Anterior cingulate cortex (tissue), 58 donors: ENCODE measurements around the gene ITPR1.

ENCODE experiments used
- DNase-seq, 58 donors: peaks; one replicate each; lab custom pipeline; 2025; lab: John Stamatoyannopoulos, UW

ITPR1 gene

GRCh38 chr3:4476496-4476895 is 16.7 kb upstream of the ITPR1 start:
- DNase-seq = no peak

GRCh38 chr3:4478261-4478660 is 14.9 kb upstream of the ITPR1 start:
- DNase-seq = no peak

GRCh38 chr3:4491855-4492207 is 1.3 kb upstream of the ITPR1 start:
- no peak for DNase-seq

- peak in 43 of 58 donors; percentile 5 to 88 (median 38) for DNase-seq
Measured at GRCh38 chr3:4492208-4493013, 737 bp upstream of the ITPR1 start.

- DNase-seq = peak in 17 of 58 donors; percentile 4 to 67 (median 15)
Measured at GRCh38 chr3:4493941-4494894, 1.1 kb downstream of the ITPR1 start.

- DNase-seq = no peak
Measured at GRCh38 chr3:4494895-4495264, 1.7 kb downstream of the ITPR1 start.

- no peak for DNase-seq
Measured at GRCh38 chr3:4495294-4496086, 2.3 kb downstream of the ITPR1 start.

GRCh38 chr3:4496087-4496452 is 2.9 kb downstream of the ITPR1 start:
- DNase-seq = no peak

GRCh38 chr3:4497005-4497692 is 4.0 kb downstream of the ITPR1 start:
- DNase-seq = no peak

GRCh38 chr3:4497843-4498324 is 4.7 kb downstream of the ITPR1 start:
- DNase-seq = no peak

- no peak for DNase-seq
Measured at GRCh38 chr3:4498446-4498845, 5.3 kb downstream of the ITPR1 start.

- no peak for DNase-seq
Measured at GRCh38 chr3:4501437-4501836, 8.3 kb downstream of the ITPR1 start.

- no peak for DNase-seq
Measured at GRCh38 chr3:4501927-4502326, 8.8 kb downstream of the ITPR1 start.

GRCh38 chr3:4503050-4503449 is 9.9 kb downstream of the ITPR1 start:
- no peak for DNase-seq

- DNase-seq = no peak
Measured at GRCh38 chr3:4504340-4505261, 11.5 kb downstream of the ITPR1 start.

GRCh38 chr3:4505688-4506558 is 12.8 kb downstream of the ITPR1 start:
- DNase-seq = no peak

- DNase-seq = no peak
Measured at GRCh38 chr3:4506559-4507023, 13.4 kb downstream of the ITPR1 start.
